Neural cell (in vitro differentiated cells): Measurements from ENCODE around the gene SAV1. TPM values are rescaled to one million over a fixed set of nuclear protein-coding genes. Genes with fewer than 3 reads are reported as not detected.

Source experiments
- H2AFZ ChIP-seq: fragments of 200-600, 300-800 bp; sonication (generic), shearing (Covaris generic); 2 replicates; pipeline ENCODE4 v1.6.0; 2014; ENCODE audit warnings: low read depth, mild to moderate bottlenecking, antibody characterized with exemption, low read length, moderate library complexity
- H3F3A ChIP-seq: fragments of 200-600 bp; shearing (Covaris generic); 2 replicates; pipeline ENCODE4 v1.6.1; 2016; ENCODE audit warnings: mild to moderate bottlenecking, moderate library complexity, mixed read lengths, antibody characterized with exemption, low read length; ENCODE audit not compliant: insufficient read depth, poor library complexity, severe bottlenecking
- H3K27ac ChIP-seq: fragments of 200-600, 300-800 bp; sonication (generic), shearing (Covaris generic); 2 replicates; pipeline ENCODE4 v1.5.1; 2014; ENCODE audit warnings: mild to moderate bottlenecking, low read length, moderate library complexity
- H3K27me3 ChIP-seq: fragments of 300-800, 200-600 bp; sonication (generic), shearing (Covaris generic); 2 replicates; pipeline ENCODE4 v1.6.0; 2014; ENCODE audit warnings: mild to moderate bottlenecking, low read depth, low read length, moderate library complexity; ENCODE audit not compliant: insufficient read depth
- H3K36me3 ChIP-seq: fragments of 300-800, 200-600 bp; sonication (generic), shearing (Covaris generic); 2 replicates; pipeline ENCODE4 v1.5.1; 2014; ENCODE audit warnings: mild to moderate bottlenecking, antibody characterized with exemption, low read length, moderate library complexity; ENCODE audit not compliant: insufficient read depth
- H3K4me2 ChIP-seq: fragments of 300-800, 200-600 bp; sonication (generic), shearing (Covaris generic); 2 replicates; pipeline ENCODE4 v1.6.0; 2014; ENCODE audit warnings: mild to moderate bottlenecking, low read length
- H3K4me3 ChIP-seq: fragments of 300-800, 200-600 bp; sonication (generic), shearing (Covaris generic); 2 replicates; pipeline ENCODE4 v1.5.1; 2014; ENCODE audit warnings: mild to moderate bottlenecking, low read length, moderate library complexity
- H3K79me2 ChIP-seq: fragments of 200-600 bp; shearing (Covaris generic); replicated peaks from 2 replicates; pipeline ENCODE4 v1.6.0; 2014; ENCODE audit warnings: mild to moderate bottlenecking, low read length, moderate library complexity; ENCODE audit not compliant: insufficient read depth
- H3K9ac ChIP-seq: fragments of 300-800, 200-600 bp; sonication (generic), shearing (Covaris generic); 2 replicates; pipeline ENCODE4 v1.6.1; 2016; ENCODE audit warnings: mild to moderate bottlenecking, low read length, mixed read lengths
- H3K9me2 ChIP-seq: fragments of 200-600 bp; shearing (Covaris generic); 2 replicates; pipeline ENCODE4 v1.6.1; 2016; ENCODE audit warnings: mild to moderate bottlenecking, low read length, mixed read lengths; ENCODE audit not compliant: insufficient read depth
- H3K9me3 ChIP-seq: fragments of 200-600, 300-800 bp; sonication (generic), shearing (Covaris generic); 2 replicates; pipeline ENCODE4 v1.6.1; 2016; ENCODE audit warnings: mild to moderate bottlenecking, mixed run types, low read length, moderate library complexity, mixed read lengths
- H4K20me1 ChIP-seq: fragments of 200-600 bp; shearing (Covaris generic); 2 replicates; pipeline ENCODE4 v1.6.1; 2016; ENCODE audit warnings: mild to moderate bottlenecking, mixed run types; ENCODE audit not compliant: insufficient read depth
- EP300 ChIP-seq: fragments of 450-650 bp; conservative IDR thresholded peaks from 2 replicates; pipeline ENCODE4 v1.6.1; 2014; ENCODE audit warnings: antibody characterized with exemption, mild to moderate bottlenecking, moderate library complexity; ENCODE audit not compliant: poor library complexity, severe bottlenecking
- EZH2 ChIP-seq: fragments of 200-600, 300-800 bp; shearing (Covaris generic), sonication (generic); IDR thresholded peaks from 2 replicates; pipeline ENCODE4 v1.6.1; 2014; ENCODE audit warnings: antibody characterized with exemption, low read length, borderline replicate concordance, mild to moderate bottlenecking; ENCODE audit not compliant: insufficient read depth, poor library complexity, severe bottlenecking
- MXI1 ChIP-seq: fragments of 450-650 bp; conservative IDR thresholded peaks from 2 replicates; pipeline ENCODE4 v1.6.1; 2014; ENCODE audit warnings: antibody characterized with exemption, mild to moderate bottlenecking; ENCODE audit not compliant: poor library complexity, severe bottlenecking
- POLR2AphosphoS5 ChIP-seq: IDR thresholded peaks from 2 replicates; pipeline ENCODE4 v1.6.1; 2012
- RAD21 ChIP-seq: fragments of 450-650 bp; conservative IDR thresholded peaks from 2 replicates; pipeline ENCODE4 v1.6.1; 2014; ENCODE audit warnings: antibody characterized with exemption, mild to moderate bottlenecking, moderate library complexity
- SMC3 ChIP-seq: fragments of 450-650 bp; conservative IDR thresholded peaks from 2 replicates; pipeline ENCODE4 v1.6.1; 2014; ENCODE audit warnings: antibody characterized with exemption, mild to moderate bottlenecking, moderate library complexity; ENCODE audit not compliant: poor library complexity
- TAF1 ChIP-seq: IDR thresholded peaks from 2 replicates; pipeline ENCODE4 v1.6.1; 2012; ENCODE audit warnings: low read depth
- polyA plus RNA-seq: library from polyadenylated mRNA; depleted of rRNA; stranded (reverse); fragments of >200 nt; gene quantifications from 2 replicates; pipeline ENCODE4 v1.2.3, GENCODE V29; 2014
- TF ChIP-seq, protein P1 (sequence below): IDR thresholded peaks from 2 replicates; pipeline ENCODE4 v1.6.1; 2012; ENCODE audit warnings: borderline replicate concordance
- TF ChIP-seq, protein P2 (sequence below): fragments of 450-650 bp; IDR thresholded peaks from 2 replicates; pipeline ENCODE4 v1.5.1; 2014; ENCODE audit warnings: antibody characterized with exemption, mild to moderate bottlenecking, moderate library complexity; ENCODE audit not compliant: poor library complexity, severe bottlenecking

SAV1 gene
- polyA plus RNA-seq, 1 donor from 2014 or later, result 4.9 TPM

DNA sequence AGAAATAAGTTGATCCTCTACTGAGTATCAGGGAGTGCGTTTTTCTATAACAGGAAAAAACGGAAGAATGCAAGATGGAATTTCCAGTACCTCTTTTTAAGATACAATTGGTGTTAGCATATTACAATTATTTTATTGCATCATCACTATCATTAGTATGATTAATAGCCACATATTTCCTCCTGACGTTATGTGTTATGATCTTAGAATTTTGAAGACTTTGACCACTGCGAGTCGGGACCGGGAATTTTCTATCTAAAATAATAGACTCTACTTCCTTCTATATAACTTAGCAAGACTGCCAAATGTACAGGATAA is 679 bp upstream of the SAV1 start:
- Histone ChIP-seq H3F3A (no peaks in the 10 kb centered on the region), H3K4me3 (peak overlapping the region; percentile 82), H4K20me1 (no peaks in the 10 kb centered on the region), H3K4me2 (peak overlapping the region; percentile 84), H3K9me2 (no peaks in the 10 kb centered on the region), H3K9me3 (no peaks in the 10 kb centered on the region), H2AFZ (peak overlapping the region; percentile 57), H3K27ac (peak overlapping the region; percentile 2), H3K79me2 (peaks cover 19% of the 10 kb centered on the region), H3K36me3 (no peaks in the 10 kb centered on the region), H3K9ac (peak overlapping the region; percentile 59), H3K27me3 (no peaks in the 10 kb centered on the region)
- TF ChIP-seq TAF1 (no peak), EP300 (no peak), POLR2AphosphoS5 (no peak), SMC3 (no peak), RAD21 (no peak), EZH2 (no peak), MXI1 (no peak)
- TF ChIP-seq, protein P1, sequence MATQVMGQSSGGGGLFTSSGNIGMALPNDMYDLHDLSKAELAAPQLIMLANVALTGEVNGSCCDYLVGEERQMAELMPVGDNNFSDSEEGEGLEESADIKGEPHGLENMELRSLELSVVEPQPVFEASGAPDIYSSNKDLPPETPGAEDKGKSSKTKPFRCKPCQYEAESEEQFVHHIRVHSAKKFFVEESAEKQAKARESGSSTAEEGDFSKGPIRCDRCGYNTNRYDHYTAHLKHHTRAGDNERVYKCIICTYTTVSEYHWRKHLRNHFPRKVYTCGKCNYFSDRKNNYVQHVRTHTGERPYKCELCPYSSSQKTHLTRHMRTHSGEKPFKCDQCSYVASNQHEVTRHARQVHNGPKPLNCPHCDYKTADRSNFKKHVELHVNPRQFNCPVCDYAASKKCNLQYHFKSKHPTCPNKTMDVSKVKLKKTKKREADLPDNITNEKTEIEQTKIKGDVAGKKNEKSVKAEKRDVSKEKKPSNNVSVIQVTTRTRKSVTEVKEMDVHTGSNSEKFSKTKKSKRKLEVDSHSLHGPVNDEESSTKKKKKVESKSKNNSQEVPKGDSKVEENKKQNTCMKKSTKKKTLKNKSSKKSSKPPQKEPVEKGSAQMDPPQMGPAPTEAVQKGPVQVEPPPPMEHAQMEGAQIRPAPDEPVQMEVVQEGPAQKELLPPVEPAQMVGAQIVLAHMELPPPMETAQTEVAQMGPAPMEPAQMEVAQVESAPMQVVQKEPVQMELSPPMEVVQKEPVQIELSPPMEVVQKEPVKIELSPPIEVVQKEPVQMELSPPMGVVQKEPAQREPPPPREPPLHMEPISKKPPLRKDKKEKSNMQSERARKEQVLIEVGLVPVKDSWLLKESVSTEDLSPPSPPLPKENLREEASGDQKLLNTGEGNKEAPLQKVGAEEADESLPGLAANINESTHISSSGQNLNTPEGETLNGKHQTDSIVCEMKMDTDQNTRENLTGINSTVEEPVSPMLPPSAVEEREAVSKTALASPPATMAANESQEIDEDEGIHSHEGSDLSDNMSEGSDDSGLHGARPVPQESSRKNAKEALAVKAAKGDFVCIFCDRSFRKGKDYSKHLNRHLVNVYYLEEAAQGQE, result no peak
- TF ChIP-seq, protein P2, sequence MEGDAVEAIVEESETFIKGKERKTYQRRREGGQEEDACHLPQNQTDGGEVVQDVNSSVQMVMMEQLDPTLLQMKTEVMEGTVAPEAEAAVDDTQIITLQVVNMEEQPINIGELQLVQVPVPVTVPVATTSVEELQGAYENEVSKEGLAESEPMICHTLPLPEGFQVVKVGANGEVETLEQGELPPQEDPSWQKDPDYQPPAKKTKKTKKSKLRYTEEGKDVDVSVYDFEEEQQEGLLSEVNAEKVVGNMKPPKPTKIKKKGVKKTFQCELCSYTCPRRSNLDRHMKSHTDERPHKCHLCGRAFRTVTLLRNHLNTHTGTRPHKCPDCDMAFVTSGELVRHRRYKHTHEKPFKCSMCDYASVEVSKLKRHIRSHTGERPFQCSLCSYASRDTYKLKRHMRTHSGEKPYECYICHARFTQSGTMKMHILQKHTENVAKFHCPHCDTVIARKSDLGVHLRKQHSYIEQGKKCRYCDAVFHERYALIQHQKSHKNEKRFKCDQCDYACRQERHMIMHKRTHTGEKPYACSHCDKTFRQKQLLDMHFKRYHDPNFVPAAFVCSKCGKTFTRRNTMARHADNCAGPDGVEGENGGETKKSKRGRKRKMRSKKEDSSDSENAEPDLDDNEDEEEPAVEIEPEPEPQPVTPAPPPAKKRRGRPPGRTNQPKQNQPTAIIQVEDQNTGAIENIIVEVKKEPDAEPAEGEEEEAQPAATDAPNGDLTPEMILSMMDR, result no peak

DNA sequence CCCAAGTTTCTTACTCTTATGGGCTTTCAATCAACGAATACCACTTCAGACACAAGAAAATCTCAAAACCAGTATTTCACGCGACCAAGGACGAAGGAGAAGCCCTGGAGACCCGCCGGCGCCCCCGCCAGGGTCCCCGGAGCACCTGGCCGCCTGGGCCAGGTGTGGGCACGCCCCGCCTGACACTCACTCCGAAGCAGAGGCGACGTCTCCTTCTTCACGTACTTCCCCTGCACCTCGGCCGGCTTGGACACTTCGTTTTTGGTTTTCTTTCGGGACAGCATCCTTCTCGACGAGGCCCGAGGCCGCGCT is 466 bp downstream of the SAV1 start:
- Histone ChIP-seq H3K4me3 (peak overlapping the region; percentile 82), H3K9me3 (no peaks in the 10 kb centered on the region), H3K27me3 (no peaks in the 10 kb centered on the region), H3K27ac (no peak overlapping the region), H3F3A (no peaks in the 10 kb centered on the region), H3K4me2 (peak overlapping the region; percentile 89), H3K9me2 (no peaks in the 10 kb centered on the region), H3K9ac (peak overlapping the region; percentile 59), H3K36me3 (no peaks in the 10 kb centered on the region), H4K20me1 (no peaks in the 10 kb centered on the region), H2AFZ (peak overlapping the region; percentile 83), H3K79me2 (peaks cover 19% of the 10 kb centered on the region)
- TF ChIP-seq EZH2, result no peak
- TF ChIP-seq TAF1, result no peak
- TF ChIP-seq, protein P2, result no peak
- no peak for TF ChIP-seq MXI1
- no peak for TF ChIP-seq POLR2AphosphoS5
- no peak for TF ChIP-seq EP300
- TF ChIP-seq, protein P1, result no peak
- TF ChIP-seq SMC3, result no peak
- TF ChIP-seq RAD21, result no peak
